HepG2 (cell line): ENCODE measurements around the gene SOX13. TPM values are rescaled to one million over a fixed set of nuclear protein-coding genes. Genes with fewer than 3 reads are reported as not detected.

Experiments used
- ADNP ChIP-seq: sonication (generic); formaldehyde crosslinking; IDR thresholded peaks from 2 replicates; pipeline ENCODE4 v1.4.0; 2020; ENCODE audit warnings: missing genetic modification reagents
- AHR ChIP-seq: IDR thresholded peaks from 2 replicates; pipeline ENCODE4 v1.6.1; 2018; ENCODE audit warnings: missing genetic modification reagents, missing compliant biosample characterization
- DMTF1 ChIP-seq: sonication (generic); formaldehyde crosslinking; IDR thresholded peaks from 2 replicates; pipeline ENCODE4 v1.4.0; 2020; ENCODE audit warnings: mild to moderate bottlenecking, missing genetic modification reagents
- EHMT2 ChIP-seq: fragments of 200-600 bp; sonication (generic); IDR thresholded peaks from 2 replicates; pipeline ENCODE4 v1.7.0; 2017; ENCODE audit warnings: antibody characterized with exemption, low read depth, low read length, borderline replicate concordance
- GABPA ChIP-seq, 2 experiments: IDR thresholded peaks; 2 replicates each; pipeline ENCODE4 v1.6.1; 2011 to 2016; ENCODE audit warnings: low read depth in 2 of 2, low read length in 1 of 2, missing biosample characterization in 1 of 2, missing genetic modification characterization in 1 of 2
- GTF2F1 ChIP-seq: fragments of 150-350 bp; IDR thresholded peaks from 2 replicates; pipeline ENCODE4 v1.6.1; 2014; ENCODE audit warnings: low read length
- HBP1 ChIP-seq: IDR thresholded peaks from 2 replicates; pipeline ENCODE4 v1.6.1; 2016; ENCODE audit warnings: low read depth, control low read depth
- IKZF5 ChIP-seq: IDR thresholded peaks from 2 replicates; pipeline ENCODE4 v1.6.1; 2018; ENCODE audit warnings: missing genetic modification reagents, mild to moderate bottlenecking, missing compliant biosample characterization
- KAT7 ChIP-seq: IDR thresholded peaks from 2 replicates; pipeline ENCODE4 v1.6.1; 2018; ENCODE audit warnings: borderline replicate concordance, missing compliant biosample characterization
- KLF12 ChIP-seq: sonication (generic); formaldehyde crosslinking; IDR thresholded peaks from 2 replicates; pipeline ENCODE4 v1.4.0; 2020; ENCODE audit warnings: missing genetic modification reagents, borderline replicate concordance
- NFE2L1 ChIP-seq: sonication (generic); formaldehyde crosslinking; IDR thresholded peaks from 2 replicates; pipeline ENCODE4 v1.4.0; 2020; ENCODE audit warnings: missing genetic modification reagents, mild to moderate bottlenecking, borderline replicate concordance
- NFIC ChIP-seq: IDR thresholded peaks from 2 replicates; pipeline ENCODE4 v1.6.1; 2012; ENCODE audit warnings: mild to moderate bottlenecking, low read length, inconsistent platforms
- SRSF9 ChIP-seq: fragments of 200-400 bp; formaldehyde crosslinking; IDR thresholded peaks from 2 replicates; pipeline ENCODE4 v1.6.1; 2018; ENCODE audit warnings: borderline replicate concordance, mild to moderate bottlenecking, low read depth, low read length; ENCODE audit not compliant: insufficient read depth, poor library complexity, severe bottlenecking
- TFE3 ChIP-seq: IDR thresholded peaks from 2 replicates; pipeline ENCODE4 v1.6.1; 2016
- ZBTB25 ChIP-seq: IDR thresholded peaks from 2 replicates; pipeline ENCODE4 v1.6.1; 2018; ENCODE audit warnings: missing genetic modification reagents
- ZFY ChIP-seq: sonication (generic); formaldehyde crosslinking; IDR thresholded peaks from 2 replicates; pipeline ENCODE4 v1.4.0; 2020; ENCODE audit warnings: missing genetic modification reagents
- ZMYM3 ChIP-seq: sonication (generic); formaldehyde crosslinking; IDR thresholded peaks from 2 replicates; pipeline ENCODE4 v1.5.1; 2020; ENCODE audit warnings: mild to moderate bottlenecking, missing genetic modification reagents
- ZNF121 ChIP-seq: sonication (generic); formaldehyde crosslinking; IDR thresholded peaks from 2 replicates; pipeline ENCODE4 v1.5.0; 2020; ENCODE audit warnings: mild to moderate bottlenecking, missing genetic modification reagents
- ZNF124 ChIP-seq: sonication (generic); formaldehyde crosslinking; IDR thresholded peaks from 2 replicates; pipeline ENCODE4 v1.4.0; 2020; ENCODE audit warnings: missing genetic modification reagents
- ZNF251 ChIP-seq: sonication (generic); formaldehyde crosslinking; IDR thresholded peaks from 2 replicates; pipeline ENCODE4 v1.9.0; 2021; ENCODE audit warnings: mild to moderate bottlenecking, missing genetic modification reagents
- ZSCAN31 ChIP-seq: sonication (generic); formaldehyde crosslinking; IDR thresholded peaks from 2 replicates; pipeline ENCODE4 v1.5.0; 2020; ENCODE audit warnings: low read depth, mild to moderate bottlenecking, missing genetic modification reagents
- polyA plus RNA-seq, 8 experiments: library from polyadenylated mRNA; depleted of rRNA in 3 of 8; stranded (reverse) in 7 of 8; unstranded in 1 of 8; fragments of >200 nt; fragmentation: Illumina TruSeq in 4 of 8; extraction: Trizol in 4 of 8; gene quantifications; 2 replicates each; pipeline versions ENCODE4 v1.2.1 to v1.2.3, GENCODE V29; 2011 to 2016; ENCODE audit warnings: low read depth in 4 of 8, missing spikeins in 1 of 8, mixed read lengths in 1 of 8; ENCODE audit not compliant: insufficient read depth in 1 of 8
- total RNA-seq, 5 experiments: library from RNA; depleted of rRNA; stranded (reverse); fragments of >200 nt; fragmentation: Illumina TruSeq; extraction: Trizol; gene quantifications; 2 replicates each; pipeline ENCODE4 v1.2.3, GENCODE V29; 2016; ENCODE audit warnings: low read depth in 1 of 5

The SOX13 gene
- total and polyA plus RNA-seq, 2 of the 13 experiments (the other 11 are each of a cell fraction or from before 2014, with no cell fraction given), result 13.3 to 15.8 TPM

- TF ChIP-seq ZMYM3 (CRISPR knock-in tag), result peak; percentile 69
- TF ChIP-seq KLF12 (CRISPR knock-in tag), result 0 out of 2 replicates have a peak, but pooled peaks have one; percentile 53
- TF ChIP-seq ZFY, result peak; percentile 93
- TF ChIP-seq ZNF121 (CRISPR knock-in tag), result peak; percentile 78
- 0 out of 2 replicates have a peak, but pooled peaks have one; percentile 66 for TF ChIP-seq IKZF5 (CRISPR knock-in tag)
- peak; percentile 80; the same call in 1 of the 2 replicates for TF ChIP-seq HBP1 (CRISPR knock-in tag)
- no peak for TF ChIP-seq EHMT2
- TF ChIP-seq NFIC, result no peak
- no peak for TF ChIP-seq GTF2F1
- 0 out of 2 replicates have a peak, but pooled peaks have one; percentile 57 for TF ChIP-seq ZBTB25
- TF ChIP-seq GABPA (IDR thresholded peaks at IDR 0.05; ENCODE audit: low read depth, low read length), result no peak
- no peak for TF ChIP-seq GABPA (CRISPR knock-in tag; IDR thresholded peaks at IDR 0.05; ENCODE audit: low read depth)
- no peak for TF ChIP-seq ADNP (CRISPR knock-in tag)
- no peak for TF ChIP-seq SRSF9
- 0 out of 2 replicates have a peak, but pooled peaks have one; percentile 34 for TF ChIP-seq TFE3 (CRISPR knock-in tag)
- TF ChIP-seq ZNF124 (CRISPR knock-in tag), result 0 out of 2 replicates have a peak, but pooled peaks have one; percentile 45
- TF ChIP-seq DMTF1, result no peak
- peak; percentile 69; the same call in 1 of the 2 replicates for TF ChIP-seq ZSCAN31 (CRISPR knock-in tag)
- TF ChIP-seq ZNF251, result no peak
- TF ChIP-seq AHR (CRISPR knock-in tag), result peak; percentile 50; the same call in 1 of the 2 replicates
- no peak for TF ChIP-seq NFE2L1 (CRISPR knock-in tag)
- peak; percentile 83; the same call in 1 of the 2 replicates for TF ChIP-seq KAT7 (CRISPR knock-in tag)
Measured at GRCh38 chr1:204072931-204073836, at the start of gene SOX13 (continued).
